Urothelium cell line (cell line): ENCODE results near the gene CST11.

Source experiments
- DNase-seq: peaks from one replicate; pipeline ENCODE4 v3.0.0; 2011; ENCODE audit warnings: low spot score, mixed read lengths
- FAIRE-seq: peaks from 2 replicates; lab custom pipeline; 2011; peaks lifted over from hg19 to GRCh38; lab: Jason Lieb, UNC

Gene CST11

GRCh38 chr20:23420943-23421931 is 31.4 kb downstream of the CST11 start, which contains the start of gene NAPB:
Gene NAPB, minus strand, starts transcription at chr20:23421488. Its CDS starts 86 bp downstream, at chr20:23421402.
- peak; percentile 86 for FAIRE-seq
- DNase-seq: peak; percentile 97

DNA sequence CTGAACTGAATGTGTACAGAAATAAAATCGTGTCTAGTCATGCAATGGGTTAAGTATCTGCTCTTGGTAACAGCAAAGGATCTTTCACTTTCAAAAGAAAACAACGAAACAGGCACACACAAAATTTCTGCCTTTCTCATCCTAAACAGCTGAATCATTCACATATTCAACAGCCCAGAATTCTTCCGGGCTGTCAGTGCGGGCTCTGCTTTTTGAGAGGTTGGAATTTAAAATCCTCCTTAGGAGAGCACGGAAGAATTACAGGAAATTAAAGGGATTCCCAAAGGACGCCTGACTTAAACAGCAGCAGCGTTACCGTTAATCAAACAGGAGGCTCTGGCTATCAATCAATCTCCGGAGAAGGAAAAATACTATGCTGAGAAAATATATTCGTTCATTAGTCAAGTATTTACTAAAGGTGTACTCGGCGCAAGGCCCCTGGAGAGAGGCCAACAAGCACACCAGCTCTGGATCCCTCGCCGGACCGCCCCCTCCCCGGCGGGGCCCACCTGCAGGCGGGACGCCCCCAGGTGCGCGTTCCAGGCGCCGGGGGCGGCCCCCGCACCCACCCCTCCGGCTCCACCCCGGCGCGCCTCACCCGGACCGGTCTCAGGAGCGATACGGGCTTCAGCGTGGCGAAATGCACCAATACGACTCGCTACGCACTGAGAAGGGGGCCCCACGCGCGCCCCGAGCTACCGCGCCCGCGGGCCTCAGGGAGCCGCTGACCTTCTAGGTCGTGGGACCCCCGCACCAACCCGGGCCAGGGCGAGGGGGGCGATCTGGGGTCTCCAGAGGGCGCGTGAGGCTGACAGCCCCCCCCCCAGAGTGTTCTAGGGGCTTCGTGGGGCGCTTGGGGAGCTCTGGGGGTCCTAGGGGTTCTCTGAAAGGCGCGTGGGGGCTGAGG is 32.4 kb downstream of the CST11 start:
- DNase-seq: peak; percentile 48
- no peak for FAIRE-seq

DNA sequence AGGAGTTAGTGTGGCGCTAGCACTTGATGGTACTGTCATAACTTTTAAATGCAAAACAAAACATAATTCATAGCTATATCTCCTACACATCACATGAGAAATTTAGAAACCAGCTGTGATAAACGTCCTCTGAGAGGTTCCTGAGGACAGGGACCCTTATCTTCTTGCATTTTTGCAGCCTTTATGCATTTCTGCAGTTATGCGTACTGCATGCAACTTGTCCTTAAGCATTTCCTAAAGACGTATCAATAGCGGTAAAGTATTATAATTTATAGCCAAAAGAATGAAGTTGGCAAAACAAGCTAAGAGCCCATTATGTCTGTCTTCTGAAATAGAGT is 33.0 kb downstream of the CST11 start:
- DNase-seq: no peak
- FAIRE-seq: no peak

DNA sequence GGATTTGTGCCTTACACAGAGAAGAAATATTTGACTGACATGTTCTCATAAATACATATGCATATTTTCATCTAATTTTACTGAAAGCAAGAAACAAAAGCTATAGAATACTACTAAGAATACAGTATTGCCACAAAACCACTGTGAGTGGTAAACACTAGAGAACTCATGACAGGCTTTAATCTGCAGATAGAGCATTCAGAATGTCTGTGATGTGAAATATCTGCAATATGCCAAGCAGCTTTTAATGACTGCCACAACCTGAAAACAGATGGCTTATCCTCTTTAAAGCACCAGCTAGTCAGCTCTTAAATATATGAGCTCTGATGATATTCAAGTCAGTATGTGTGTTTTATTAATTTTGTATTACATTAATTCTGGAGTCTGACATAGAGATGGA is 34.8 kb downstream of the CST11 start:
- DNase-seq (no peak), FAIRE-seq (no peak)

DNA sequence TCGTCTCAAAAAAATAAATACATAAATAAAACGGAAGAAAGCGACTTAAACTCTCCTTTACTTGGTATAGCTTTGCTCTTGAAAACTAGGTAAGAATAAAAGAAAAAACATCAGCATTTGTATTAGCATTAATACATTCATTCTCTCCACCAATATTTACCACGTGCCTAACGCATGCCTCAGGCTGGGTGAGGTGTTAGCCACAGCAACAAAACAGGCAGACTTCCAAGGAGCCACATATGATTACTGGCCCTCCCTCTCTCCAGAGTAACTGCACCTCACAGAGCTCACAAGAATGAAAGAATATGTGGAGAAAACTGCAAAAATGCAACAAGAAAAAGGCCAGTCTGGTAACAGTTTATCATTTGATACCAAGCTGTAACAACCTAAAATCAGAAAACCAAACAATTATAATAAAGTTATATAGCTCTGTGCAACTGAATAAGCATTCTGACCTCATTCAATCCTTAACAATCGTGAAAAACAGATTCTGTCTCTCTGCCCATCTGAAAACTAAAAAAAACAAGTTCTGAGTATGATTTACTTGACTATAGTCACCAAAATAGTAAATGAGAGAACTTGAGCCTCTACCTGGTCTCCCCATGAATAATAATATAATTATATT is 36.6 kb downstream of the CST11 start:
- no peak for DNase-seq
- FAIRE-seq: no peak

GRCh38 chr20:23415555-23415954 is 37.1 kb downstream of the CST11 start:
- no peak for FAIRE-seq
- DNase-seq: no peak

- no peak for FAIRE-seq
- DNase-seq: no peak
Measured at GRCh38 chr20:23414526-23415188, 38.0 kb downstream of the CST11 start.

DNA sequence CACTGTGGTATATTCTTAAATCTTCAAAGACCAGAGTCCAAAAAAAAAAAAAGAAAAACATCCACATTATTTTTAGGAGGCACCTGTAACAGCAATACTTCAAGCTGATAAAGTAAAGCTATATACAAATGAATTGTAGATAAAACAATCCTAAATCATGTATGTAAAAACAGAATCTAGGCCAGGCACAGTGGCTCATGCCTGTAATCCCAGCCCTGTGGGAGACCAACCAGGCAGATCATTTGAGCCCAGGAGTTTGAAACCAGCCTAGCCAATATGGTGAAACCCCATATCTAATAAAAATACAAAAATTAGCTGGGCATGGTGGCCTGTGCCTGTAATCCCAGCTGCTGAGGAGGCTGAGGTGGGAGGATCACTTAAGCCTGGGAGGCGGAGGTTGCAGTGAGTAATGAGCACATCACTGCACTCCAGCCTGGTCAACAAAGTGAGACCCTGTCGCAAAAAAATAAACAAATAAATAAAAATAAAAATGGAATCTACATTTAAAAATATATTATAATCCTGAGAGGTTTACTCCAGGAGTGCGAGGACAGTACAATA is 38.7 kb downstream of the CST11 start:
- DNase-seq (no peak), FAIRE-seq (no peak)

- FAIRE-seq (no peak), DNase-seq (no peak)
Measured at GRCh38 chr20:23412026-23412425, 40.6 kb downstream of the CST11 start.

- DNase-seq: no peak
- no peak for FAIRE-seq
Measured at GRCh38 chr20:23410916-23411695, 41.6 kb downstream of the CST11 start.

DNA sequence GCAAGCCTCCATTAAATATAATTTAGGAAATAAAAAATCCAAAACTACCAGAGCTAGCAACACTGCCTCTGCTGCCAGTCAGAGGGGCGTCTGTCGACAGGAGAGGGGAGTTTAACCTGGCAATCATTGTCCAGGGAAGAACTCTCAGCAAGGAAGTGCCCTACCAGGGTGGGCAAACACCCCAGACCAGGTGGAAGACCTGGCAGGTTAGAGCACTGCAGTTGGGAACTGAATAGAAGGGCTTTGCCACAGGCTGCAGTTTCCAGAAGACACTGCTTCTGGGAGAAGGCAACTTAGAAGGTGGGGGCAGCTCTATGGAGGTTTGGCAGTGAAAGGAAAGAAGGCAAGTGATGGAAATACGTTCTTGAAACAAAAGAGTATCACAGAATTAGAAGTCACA is 42.9 kb downstream of the CST11 start:
- DNase-seq: no peak
- no peak for FAIRE-seq

- DNase-seq (no peak), FAIRE-seq (no peak)
Measured at GRCh38 chr20:23408957-23409356, 43.7 kb downstream of the CST11 start.

- FAIRE-seq: no peak
Measured at GRCh38 chr20:23407781-23408464, 44.8 kb downstream of the CST11 start.

GRCh38 chr20:23406880-23407279 is 45.8 kb downstream of the CST11 start:
- FAIRE-seq: no peak
- no peak for DNase-seq

More at GRCh38 chr20:23407781-23408464, 44.8 kb downstream of the CST11 start:
- DNase-seq: no peak

GRCh38 chr20:23404196-23404595 is 48.5 kb downstream of the CST11 start:
- FAIRE-seq: no peak
- no peak for DNase-seq

DNA sequence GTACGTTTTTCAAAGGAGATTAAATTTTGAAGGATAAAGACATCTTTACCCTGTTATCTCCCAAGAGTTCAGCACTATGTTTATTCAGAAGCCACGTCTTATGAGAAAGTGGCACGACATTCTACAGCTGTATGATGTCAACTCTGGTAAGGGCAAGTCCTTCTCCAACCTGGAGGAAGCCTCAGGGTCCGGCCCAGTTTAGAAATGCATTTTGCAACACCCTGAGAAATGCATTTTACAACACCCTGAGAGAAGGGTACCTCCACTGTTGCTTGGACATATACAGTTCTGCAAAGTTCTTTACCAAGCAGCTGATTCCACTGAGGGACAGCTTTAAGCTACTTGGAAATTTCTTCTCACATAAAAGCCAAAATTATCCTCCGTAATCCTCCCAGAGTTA is 48.9 kb downstream of the CST11 start:
- no peak for DNase-seq
- no peak for FAIRE-seq

DNA sequence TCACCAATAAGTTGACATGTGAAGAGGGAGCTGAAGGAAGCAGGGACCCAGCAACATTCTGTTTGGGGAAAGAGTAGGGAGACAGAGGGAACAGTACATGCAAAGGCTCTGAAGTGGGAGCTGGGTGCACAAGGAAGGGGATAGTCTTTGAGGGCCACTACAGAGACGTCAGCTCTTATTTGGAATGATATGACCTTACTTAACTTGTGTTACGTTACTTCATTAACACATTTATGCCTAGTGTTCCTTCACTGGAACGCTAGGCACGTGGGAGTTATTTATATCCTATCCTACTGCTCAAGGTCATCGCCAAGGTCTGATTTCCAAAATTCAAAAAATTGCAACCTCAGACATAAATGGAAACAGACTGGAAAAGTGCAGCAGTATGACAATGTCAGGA is 51.6 kb downstream of the CST11 start:
- FAIRE-seq: no peak
- no peak for DNase-seq
